Erythroblast (primary cell): Measurements from ENCODE around the gene CRACDL.

ENCODE experiments used
- GATA1 ChIP-seq: IDR thresholded peaks from 2 replicates; pipeline ENCODE4 v1.6.1; 2011; ENCODE audit warnings: low read depth, mild to moderate bottlenecking, control low read depth, low read length, moderate library complexity
- POLR2A ChIP-seq: IDR thresholded peaks from 2 replicates; pipeline ENCODE4 v1.6.1; 2011; ENCODE audit warnings: mild to moderate bottlenecking, low read length

- TF ChIP-seq POLR2A = no peak
- TF ChIP-seq GATA1 = no peak
Observed at GRCh38 chr2:98830571-98831145, 105.4 kb downstream of the CRACDL start.
